ENCODE measurements around the gene SALL4. TPM values are rescaled to one million over a fixed set of nuclear protein-coding genes. Genes with fewer than 3 reads are reported as not detected.

SALL4 gene
- total RNA-seq, 2 donors from 2014 or later: 0.13 to 0.35 TPM

- intact Hi-C loops (cut with DNase I): no loop called here
- H3K36me3 ChIP-seq: no peaks in the 10 kb centered on the region
- no peak for TF ChIP-seq CTCF (IDR thresholded peaks at IDR 0.05)
- no peak overlapping the region for H3K9ac ChIP-seq (ENCODE audit: low read depth in 2 of 2, low read length in 2 of 2)
- DNase-seq: no peak
- no peak overlapping the region for H3K27ac ChIP-seq
- peaks cover under 1% of the 10 kb centered on the region for H3K4me1 ChIP-seq
- no peaks in the 10 kb centered on the region for H3K9me3 ChIP-seq
- no peaks in the 10 kb centered on the region for H3K27me3 ChIP-seq
- H3K4me3 ChIP-seq: no peak overlapping the region
Measured at GRCh38 chr20:51736947-51737346, 65.4 kb downstream of the SALL4 start.

GRCh38 chr20:51735728-51736600, 66.4 kb downstream of the SALL4 start:
- intact Hi-C loops (cut with DNase I): no loop called here
- Histone ChIP-seq H3K27ac (peak overlapping the region; percentile 68), H3K9ac (ENCODE audit: low read depth in 2 of 2, low read length in 2 of 2) (peak overlapping the region in 1 of 2 donors; percentile 2), H3K9me3 (no peaks in the 10 kb centered on the region), H3K4me3 (no peak overlapping the region), H3K4me1 (no peaks in the 10 kb centered on the region), H3K36me3 (no peaks in the 10 kb centered on the region), H3K27me3 (no peaks in the 10 kb centered on the region)
- peak; percentile 81 for DNase-seq
- no peak for TF ChIP-seq CTCF (IDR thresholded peaks at IDR 0.05)

DNA sequence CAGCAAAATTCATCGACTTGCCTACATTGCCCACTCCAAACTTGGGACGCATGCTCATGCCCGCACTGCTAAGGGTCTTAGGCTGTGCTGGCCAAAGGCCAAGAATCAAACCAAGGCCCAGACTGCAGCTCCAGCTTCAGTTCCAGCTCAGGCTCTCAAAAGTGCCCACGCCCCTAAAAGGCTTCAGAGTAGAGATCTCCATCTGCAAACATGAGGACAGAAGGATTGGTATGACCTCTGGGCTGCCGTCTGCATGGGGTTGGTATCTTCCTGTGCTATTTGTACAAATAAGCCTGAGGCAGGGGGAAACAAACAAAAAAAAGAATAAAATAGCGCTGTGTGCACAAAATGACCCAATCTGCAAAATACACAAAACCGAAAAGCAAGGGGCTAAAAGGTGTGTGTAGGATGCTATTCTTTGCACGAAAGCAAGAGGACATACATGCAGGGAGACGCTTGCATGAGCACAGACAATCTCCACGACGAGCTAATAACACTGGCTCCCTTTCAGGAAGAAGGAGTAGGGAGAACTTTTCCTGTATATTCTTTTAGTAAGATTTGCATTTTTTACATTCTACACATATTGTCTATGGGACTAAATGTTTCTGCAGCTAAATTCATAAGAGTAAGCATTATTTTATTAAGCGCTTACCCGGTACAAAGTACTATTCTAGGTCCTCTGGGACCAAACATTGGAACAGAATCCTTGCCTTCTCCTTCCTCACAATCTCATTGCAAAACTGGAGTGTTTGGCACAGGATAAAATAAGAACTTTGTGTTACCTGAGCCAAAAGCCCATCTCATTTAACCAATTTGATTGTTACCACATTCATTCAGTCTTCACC, 67.2 kb downstream of the SALL4 start:
- no peaks in the 10 kb centered on the region for H3K9me3 ChIP-seq
- H3K27ac ChIP-seq: peak overlapping the region; percentile 68

GRCh38 chr20:51733070-51733469, 69.3 kb downstream of the SALL4 start:
- H3K4me1 ChIP-seq: no peaks in the 10 kb centered on the region
- H3K4me3 ChIP-seq: no peak overlapping the region
- no peak for DNase-seq
- peak overlapping the region; percentile 40 for H3K27ac ChIP-seq
- no peaks in the 10 kb centered on the region for H3K36me3 ChIP-seq
- intact Hi-C loops (cut with DNase I): no loop called here
- no peaks in the 10 kb centered on the region for H3K9me3 ChIP-seq
- no peaks in the 10 kb centered on the region for H3K27me3 ChIP-seq
- TF ChIP-seq CTCF (IDR thresholded peaks at IDR 0.05): no peak
- no peak overlapping the region for H3K9ac ChIP-seq (ENCODE audit: low read depth in 2 of 2, low read length in 2 of 2)

More for the DNA sequence above, 67.2 kb downstream of the SALL4 start:
- no peak for TF ChIP-seq CTCF (IDR thresholded peaks at IDR 0.05)
- no peak for DNase-seq
- Histone ChIP-seq H3K4me1 (no peaks in the 10 kb centered on the region), H3K4me3 (no peak overlapping the region), H3K36me3 (no peaks in the 10 kb centered on the region), H3K27me3 (no peaks in the 10 kb centered on the region), H3K9ac (ENCODE audit: low read depth in 2 of 2, low read length in 2 of 2) (peak overlapping the region in 1 of 2 donors; percentile 2)
- intact Hi-C loops (cut with DNase I): no loop called here

Other genes with a start within 250 kb of the SALL4 start
- 10 to 100 TPM; 40.2 to 70.1 TPM for gene ATP9A, start 34.1 kb downstream of the SALL4 start, total RNA-seq

Measured in colonic mucosa (tissue), 4 donors.